GM15510 (cell line): Measurements from ENCODE around the gene SPATA25.

Experiments used
- POLR2A ChIP-seq: IDR thresholded peaks from 3 replicates; pipeline ENCODE4 v1.6.1; 2011; ENCODE audit warnings: borderline replicate concordance; ENCODE audit not compliant: insufficient read length; ENCODE audit errors: extremely low read depth

SPATA25 gene

GRCh38 chr20:45890077-45890984 is 2.9 kb upstream of the SPATA25 start:
- no peak for TF ChIP-seq POLR2A

GRCh38 chr20:45888681-45889080 is 1.3 kb upstream of the SPATA25 start:
- TF ChIP-seq POLR2A, result no peak

GRCh38 chr20:45886590-45887345 is 654 bp downstream of the SPATA25 start:
- no peak for TF ChIP-seq POLR2A

- no peak for TF ChIP-seq POLR2A
These were observed 4.3 kb downstream of the SPATA25 start for GRCh38 chr20:45883100-45883469.

- TF ChIP-seq POLR2A, result no peak
These were observed 4.8 kb downstream of the SPATA25 start for GRCh38 chr20:45882469-45883099.

GRCh38 chr20:45880988-45881788 is 6.2 kb downstream of the SPATA25 start, which contains the start of gene ZSWIM1:
Gene ZSWIM1, plus strand, starts transcription at chr20:45881227. Its CDS starts 1,366 bp downstream, at chr20:45882593.
- TF ChIP-seq POLR2A, result peak; percentile 82

GRCh38 chr20:45878076-45878761 is 9.2 kb downstream of the SPATA25 start:
- TF ChIP-seq POLR2A, result no peak

- TF ChIP-seq POLR2A, result no peak
These were observed 12.8 kb downstream of the SPATA25 start for GRCh38 chr20:45874576-45874975.

GRCh38 chr20:45873409-45874103 is 13.9 kb downstream of the SPATA25 start:
- no peak for TF ChIP-seq POLR2A

- TF ChIP-seq POLR2A, result no peak
These were observed 14.8 kb downstream of the SPATA25 start for GRCh38 chr20:45872626-45873025.

GRCh38 chr20:45867819-45868176 is 19.6 kb downstream of the SPATA25 start:
- no peak for TF ChIP-seq POLR2A

GRCh38 chr20:45867136-45867818 is 20.1 kb downstream of the SPATA25 start:
- no peak for TF ChIP-seq POLR2A

GRCh38 chr20:45866454-45866853 is 21.0 kb downstream of the SPATA25 start:
- TF ChIP-seq POLR2A, result no peak
